Measurements from ENCODE around the gene BMERB1. TPM values are rescaled to one million over a fixed set of nuclear protein-coding genes. Genes with fewer than 3 reads are reported as not detected.

The BMERB1 gene
- 74.9 to 95.1 TPM (median 79.8 TPM) in 5 replicates for total RNA-seq (2022; extraction: Qiagen RNA extraction)

GRCh38 chr16:15434425-15435215 lies at the start of gene BMERB1:
Gene BMERB1, plus strand, starts transcription at chr16:15434588. Its CDS starts 66 bp downstream, at chr16:15434654.

DNA sequence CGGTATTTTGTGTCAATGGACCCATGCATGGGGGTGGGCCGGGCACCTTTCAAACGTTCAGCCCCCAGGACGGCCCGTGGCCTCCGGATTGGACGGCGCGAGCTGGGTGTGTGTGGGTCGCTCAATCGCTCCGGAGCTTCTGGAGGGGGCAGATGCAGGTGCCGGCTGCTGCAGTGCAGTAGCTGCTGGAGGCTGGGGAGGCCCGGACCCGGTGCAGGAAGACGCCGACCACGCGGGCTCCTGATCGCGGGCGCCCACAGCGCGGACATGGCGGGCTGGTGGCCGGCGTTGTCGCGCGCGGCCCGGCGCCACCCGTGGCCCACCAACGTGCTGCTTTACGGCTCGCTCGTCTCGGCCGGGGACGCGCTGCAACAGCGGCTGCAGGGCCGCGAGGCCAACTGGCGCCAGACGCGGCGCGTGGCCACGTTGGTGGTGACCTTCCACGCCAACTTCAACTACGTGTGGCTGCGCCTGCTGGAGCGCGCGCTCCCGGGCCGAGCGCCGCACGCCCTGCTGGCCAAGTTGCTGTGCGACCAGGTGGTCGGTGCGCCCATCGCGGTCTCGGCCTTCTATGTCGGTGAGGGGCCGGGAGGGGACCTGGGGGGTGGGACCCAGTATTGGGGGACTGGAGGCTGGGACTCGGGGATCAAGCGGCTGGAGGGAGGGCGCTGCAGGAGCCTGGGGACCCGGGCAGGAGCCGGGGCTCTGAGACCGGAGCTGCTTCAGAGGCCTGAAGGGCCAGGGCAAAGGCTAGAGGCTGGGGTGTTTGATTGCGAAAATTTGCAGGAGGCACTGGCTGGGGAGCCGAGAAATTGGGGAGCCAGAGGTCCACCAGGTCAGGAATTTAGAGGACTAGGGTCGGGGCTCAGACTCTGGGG lies 38.5 kb upstream of the BMERB1 start, which contains the start of gene MPV17L:
Gene MPV17L, plus strand, starts transcription at position 124 of the 878 bp plus-strand sequence. Its CDS starts 144 bp downstream, at position 268.

Other genes with a start within 250 kb of the BMERB1 start
- gene NPIPA5, start 56.3 kb upstream of the BMERB1 start, total RNA-seq (2022; extraction: Qiagen RNA extraction): 0.81 to 4.5 TPM (median 1.2 TPM) in 5 replicates
- gene MPV17L, start 38.8 kb upstream of the BMERB1 start, total RNA-seq (2022; extraction: Qiagen RNA extraction): 4.7 to 6.3 TPM (median 5.2 TPM) in 5 replicates
- gene MARF1, start 208.6 kb downstream of the BMERB1 start, total RNA-seq (2022; extraction: Qiagen RNA extraction): 8.6 to 10.2 TPM (median 9.5 TPM) in 5 replicates
- 29.7 to 40.6 TPM (median 35.3 TPM) in 5 replicates for gene NDE1, start 215.7 kb downstream of the BMERB1 start, total RNA-seq (2022; extraction: Qiagen RNA extraction)

Measured in A549 treated with AZD2906 at 1 μM for 4 hours (cell line).